Peyer's patch (tissue), 4 donors: ENCODE results near the gene CHST11.

Experiments used
- POLR2A ChIP-seq, 2 donors: fragments of 450-650 bp; IDR thresholded peaks; one replicate each; pipeline ENCODE4 v1.5.1; 2017; ENCODE audit warnings: antibody characterized with exemption in 2 of 2, mild to moderate bottlenecking in 2 of 2, moderate library complexity in 2 of 2
- TF ChIP-seq, protein P1 (sequence below), 6 experiments: fragments of 450-650 bp in 4 of 6; fragments of 200-600 bp in 2 of 6; sonication (generic) in 1 of 6; IDR thresholded peaks; one replicate each; pipeline ENCODE4 v1.5.1; 2017 to 2019; ENCODE audit warnings: antibody characterized with exemption in 6 of 6, mild to moderate bottlenecking in 3 of 6, moderate library complexity in 1 of 6

DNA sequence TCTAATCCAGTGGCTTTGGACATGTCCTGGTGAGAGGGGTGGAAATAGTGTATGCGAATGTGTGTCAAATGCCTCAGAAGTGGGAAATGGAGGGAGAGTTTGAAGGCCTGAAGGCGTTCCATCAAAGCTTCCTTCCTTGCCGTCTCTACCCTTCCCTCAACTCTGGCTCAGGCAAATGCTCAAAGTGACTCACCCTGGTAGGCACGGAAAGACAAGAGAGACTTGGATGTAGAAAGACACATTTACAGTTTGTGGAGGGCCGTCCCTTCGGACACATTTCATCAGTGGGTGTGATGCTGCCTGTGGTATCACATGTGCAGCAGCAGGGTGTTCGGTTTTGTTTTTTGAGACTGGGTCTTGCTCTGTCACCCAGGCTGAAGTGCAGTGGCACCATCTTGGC lies 36.7 kb downstream of the CHST11 start:
- TF ChIP-seq, protein P1, sequence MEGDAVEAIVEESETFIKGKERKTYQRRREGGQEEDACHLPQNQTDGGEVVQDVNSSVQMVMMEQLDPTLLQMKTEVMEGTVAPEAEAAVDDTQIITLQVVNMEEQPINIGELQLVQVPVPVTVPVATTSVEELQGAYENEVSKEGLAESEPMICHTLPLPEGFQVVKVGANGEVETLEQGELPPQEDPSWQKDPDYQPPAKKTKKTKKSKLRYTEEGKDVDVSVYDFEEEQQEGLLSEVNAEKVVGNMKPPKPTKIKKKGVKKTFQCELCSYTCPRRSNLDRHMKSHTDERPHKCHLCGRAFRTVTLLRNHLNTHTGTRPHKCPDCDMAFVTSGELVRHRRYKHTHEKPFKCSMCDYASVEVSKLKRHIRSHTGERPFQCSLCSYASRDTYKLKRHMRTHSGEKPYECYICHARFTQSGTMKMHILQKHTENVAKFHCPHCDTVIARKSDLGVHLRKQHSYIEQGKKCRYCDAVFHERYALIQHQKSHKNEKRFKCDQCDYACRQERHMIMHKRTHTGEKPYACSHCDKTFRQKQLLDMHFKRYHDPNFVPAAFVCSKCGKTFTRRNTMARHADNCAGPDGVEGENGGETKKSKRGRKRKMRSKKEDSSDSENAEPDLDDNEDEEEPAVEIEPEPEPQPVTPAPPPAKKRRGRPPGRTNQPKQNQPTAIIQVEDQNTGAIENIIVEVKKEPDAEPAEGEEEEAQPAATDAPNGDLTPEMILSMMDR (IDR thresholded peaks at IDR 0.05) = no peak
- no peak for TF ChIP-seq POLR2A (IDR thresholded peaks at IDR 0.05)
